AG08396 (cell line): ENCODE results near the gene TRIM41.
"Not testable (repeated sequence)": the region's sequence is repeated elsewhere in the genome, so short reads cannot be mapped to it uniquely, and the experiment has no call there.

Experiments used
- DNase-seq: peaks from one replicate; pipeline ENCODE4 v3.0.0; 2012; ENCODE audit warnings: low spot score, mixed read lengths

The TRIM41 gene

GRCh38 chr5:181255836-181256578 is 32.9 kb downstream of the TRIM41 start:
- DNase-seq, result no peak

- DNase-seq, result no peak
Observed at GRCh38 chr5:181258576-181258975, 35.5 kb downstream of the TRIM41 start.

DNA sequence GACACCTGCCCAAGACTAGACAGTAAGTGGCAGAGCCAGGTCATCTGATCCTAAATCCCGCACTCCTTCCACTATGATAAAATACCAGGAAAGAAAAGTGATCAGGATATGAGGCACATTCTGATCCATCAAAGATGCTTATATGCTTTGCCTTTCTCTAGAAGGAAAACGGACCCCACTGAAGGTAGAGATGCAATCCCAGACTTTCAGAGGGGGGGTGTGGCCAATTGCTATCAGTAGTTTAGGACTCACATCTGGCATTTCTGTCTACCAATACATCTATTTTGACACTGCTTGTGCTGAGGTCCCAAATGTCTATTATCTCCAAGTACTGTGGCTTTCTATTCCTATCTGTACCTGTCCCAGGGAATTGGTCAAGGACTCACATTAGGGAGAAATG is 36.2 kb downstream of the TRIM41 start:
- DNase-seq, result no peak

GRCh38 chr5:181259974-181260719 is 37.1 kb downstream of the TRIM41 start:
- DNase-seq, result no peak

DNA sequence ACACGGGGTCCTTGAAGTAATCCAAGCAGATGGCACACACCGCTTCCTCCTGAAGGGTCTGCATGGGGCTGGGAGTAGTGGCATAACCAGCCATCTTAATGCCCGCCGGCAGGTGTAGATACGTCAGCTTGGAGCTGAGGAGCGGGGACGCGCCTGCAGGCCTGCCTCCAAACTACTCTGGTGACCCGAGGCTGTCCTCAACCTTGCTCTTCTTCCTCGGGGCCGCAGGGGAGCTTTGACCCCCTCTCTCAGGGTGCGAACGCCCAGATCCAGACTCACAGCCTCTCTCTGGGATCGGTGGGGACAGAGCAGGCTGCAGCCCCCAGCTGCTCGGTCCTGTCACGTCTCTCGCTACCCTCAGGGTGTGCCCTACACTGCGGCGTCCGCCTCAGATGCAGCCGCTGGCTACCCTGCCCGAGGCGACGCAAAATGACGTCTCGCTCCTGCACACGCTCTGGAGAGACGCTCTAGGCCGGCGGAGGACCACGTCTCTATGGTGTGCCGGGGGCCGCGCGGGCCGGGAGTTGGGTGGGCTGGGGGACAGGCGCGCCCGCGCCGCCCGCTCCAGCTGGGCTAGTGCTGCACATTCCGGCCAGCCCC is 37.7 kb downstream of the TRIM41 start, which contains the start of gene TRIM52:
Gene TRIM52, minus strand, starts transcription at position 424 of the 600 bp plus-strand sequence. Its CDS starts 330 bp downstream, at position 94.
- DNase-seq, result peak; percentile 89

- DNase-seq, result peak; percentile 71
Observed at GRCh38 chr5:181261320-181262049, 38.4 kb downstream of the TRIM41 start.

GRCh38 chr5:181263633-181264032 is 40.6 kb downstream of the TRIM41 start:
- DNase-seq, result no peak

- DNase-seq, result no peak
Observed at GRCh38 chr5:181265092-181265671, 42.1 kb downstream of the TRIM41 start.

DNA sequence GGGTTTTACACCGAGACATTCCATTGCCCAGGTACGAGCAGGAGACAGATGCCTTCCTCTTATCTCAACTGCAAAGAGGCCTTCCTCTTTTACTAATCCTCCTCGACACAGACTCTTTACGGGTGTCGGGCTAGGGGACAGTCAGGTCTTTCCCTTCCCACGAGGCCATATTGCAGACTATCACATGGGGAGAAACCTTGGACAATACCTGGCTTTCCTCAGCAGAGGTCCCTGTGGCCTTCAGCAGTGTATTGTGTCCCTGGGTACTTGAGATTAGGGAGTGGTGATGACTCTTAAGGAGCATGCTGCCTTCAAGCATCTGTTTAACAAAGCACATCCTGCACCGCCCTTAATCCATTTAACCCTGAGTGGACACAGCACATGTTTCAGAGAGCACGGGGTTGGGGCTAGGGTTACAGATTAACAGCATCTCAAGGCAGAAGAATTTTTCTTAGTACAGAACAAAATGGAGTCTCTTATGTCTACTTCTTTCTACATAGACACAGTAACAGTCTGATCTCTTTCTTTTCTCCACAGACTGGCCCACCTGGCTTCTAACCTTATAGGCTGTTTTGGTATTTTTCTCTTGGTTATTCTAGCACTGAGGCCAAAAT is 44.3 kb downstream of the TRIM41 start:
- DNase-seq, result not testable (repeated sequence)

DNA sequence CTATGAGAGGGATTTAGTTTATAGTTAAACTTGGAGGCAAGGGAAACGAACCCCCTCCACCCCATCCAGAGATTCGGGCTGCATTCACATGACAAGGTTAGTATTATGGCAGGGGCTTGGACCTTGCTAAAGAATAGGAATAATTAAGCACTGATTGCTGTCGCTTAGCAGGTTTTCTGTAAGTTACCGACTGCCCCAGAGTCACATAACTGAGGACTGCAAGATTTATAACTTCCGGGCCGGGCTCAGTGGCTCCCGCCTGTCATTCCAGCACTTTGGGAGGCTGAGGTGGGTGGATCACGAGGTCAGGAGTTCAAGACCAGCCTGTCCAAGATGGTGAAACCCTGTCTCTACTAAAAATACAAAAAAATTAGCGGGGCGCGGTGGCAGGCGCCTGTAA is 44.8 kb downstream of the TRIM41 start:
- DNase-seq, result not testable (repeated sequence)

DNA sequence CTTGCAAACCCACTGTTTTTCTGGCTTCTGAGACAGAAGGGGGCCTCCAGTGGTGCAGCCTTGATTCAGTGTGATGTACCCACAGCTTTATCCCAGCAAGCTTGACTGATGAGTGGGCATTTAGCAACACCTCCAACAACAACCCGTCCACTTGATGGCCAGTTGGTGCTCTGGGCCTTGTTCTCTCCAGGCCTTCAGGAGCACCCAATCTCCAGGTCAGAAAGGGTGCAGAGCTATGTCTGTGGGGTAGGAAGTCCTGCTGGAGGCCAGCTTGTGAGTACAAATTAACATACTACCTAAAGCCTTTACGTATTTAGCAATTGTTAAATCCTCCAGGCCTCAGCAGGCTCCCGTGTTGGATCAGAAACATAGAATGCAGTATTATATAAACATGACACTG is 48.0 kb downstream of the TRIM41 start:
- DNase-seq, result no peak

DNA sequence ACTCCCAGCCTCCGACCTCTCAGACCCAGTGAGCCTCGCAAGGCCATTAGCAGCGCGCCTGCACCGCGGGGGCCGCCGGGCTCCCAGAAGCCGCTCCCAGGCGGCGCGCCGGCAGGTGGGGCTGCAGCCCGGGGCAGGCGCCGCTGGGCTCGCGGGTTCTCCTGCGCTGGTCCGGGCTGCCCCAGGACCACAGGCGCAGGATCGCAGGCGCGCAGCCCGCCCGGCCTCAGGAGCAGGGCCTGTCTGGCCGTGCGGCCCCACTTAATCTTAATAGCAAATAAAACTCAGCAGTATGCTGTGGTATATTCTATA is 50.3 kb downstream of the TRIM41 start:
- DNase-seq, result not testable (repeated sequence)

GRCh38 chr5:181280251-181280762 is 57.2 kb downstream of the TRIM41 start:
- no peak for DNase-seq

DNA sequence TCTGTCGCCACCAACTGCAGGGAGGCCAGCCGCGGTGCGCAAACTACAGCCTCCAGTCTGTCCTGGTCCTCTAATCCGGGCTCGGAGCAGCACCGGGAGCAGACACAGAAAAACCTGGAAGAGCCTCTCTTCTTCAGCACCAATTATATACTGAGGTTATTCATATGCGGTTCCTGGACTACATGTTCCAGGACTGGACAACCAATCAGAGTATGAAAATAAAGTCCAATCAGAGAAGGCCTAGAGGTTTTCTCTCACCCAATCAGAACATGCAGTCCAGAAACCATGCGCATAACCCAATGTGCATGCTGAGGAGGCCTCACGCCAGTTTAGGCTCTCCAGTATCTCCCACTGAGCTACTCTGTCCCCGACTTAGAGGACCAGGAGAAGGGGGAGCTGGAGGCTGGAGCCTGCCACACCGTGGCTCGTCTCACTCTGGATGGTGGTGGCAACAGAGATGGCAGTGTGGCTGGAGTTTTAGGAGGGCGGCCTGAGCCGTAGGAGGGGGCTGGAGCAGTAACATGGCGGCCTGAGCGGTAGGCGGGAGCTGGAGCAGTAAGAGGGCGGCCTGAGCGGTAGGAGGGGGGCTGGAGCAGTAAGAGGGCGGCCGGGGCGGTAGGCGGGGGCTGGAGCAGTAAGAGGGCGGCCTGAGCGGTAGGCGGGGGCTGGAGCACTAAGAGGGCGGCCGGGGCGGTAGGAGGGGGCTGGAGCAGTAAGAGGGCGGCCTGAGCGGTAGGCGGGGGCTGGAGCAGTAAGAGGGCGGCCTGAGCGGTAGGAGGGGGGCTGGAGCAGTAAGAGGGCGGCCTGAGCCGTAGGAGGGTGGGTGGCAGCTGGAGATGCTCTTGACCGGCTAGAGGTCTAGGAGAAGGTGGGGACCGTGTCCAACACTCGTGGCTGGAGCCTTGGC is 58.2 kb downstream of the TRIM41 start:
- DNase-seq, result no peak

DNA sequence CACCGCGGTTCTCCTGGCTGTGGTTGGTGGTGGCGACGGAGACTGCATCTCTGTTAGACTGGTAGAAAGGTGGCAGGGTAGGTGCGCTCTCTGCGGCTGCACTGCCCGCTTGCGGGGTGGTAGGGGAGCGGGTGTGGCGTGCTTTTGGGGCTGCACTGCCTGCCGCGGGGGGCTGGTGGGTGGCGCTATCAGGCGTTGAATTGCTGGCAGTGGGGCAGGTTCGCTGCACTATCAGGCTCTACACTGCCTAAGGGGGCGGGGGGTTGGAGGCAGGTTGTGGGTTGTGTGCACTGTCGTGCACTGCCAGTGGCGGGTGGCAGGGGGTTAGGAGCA is 58.9 kb downstream of the TRIM41 start:
- DNase-seq, result no peak

GRCh38 chr5:181282415-181282814 is 59.3 kb downstream of the TRIM41 start:
- DNase-seq, result not testable (repeated sequence)

- no peak for DNase-seq
Observed at GRCh38 chr5:181282874-181283273, 59.8 kb downstream of the TRIM41 start.

GRCh38 chr5:181283347-181283746 is 60.3 kb downstream of the TRIM41 start:
- DNase-seq, result no peak

- not testable (repeated sequence) for DNase-seq
Observed at GRCh38 chr5:181283841-181284755, 61.0 kb downstream of the TRIM41 start.
